Smooth muscle cell (in vitro differentiated cells): ENCODE results near the gene COL26A1. TPM values are rescaled to one million over a fixed set of nuclear protein-coding genes. Genes with fewer than 3 reads are reported as not detected.

Source experiments
- DNase-seq: peaks from one replicate; lab custom pipeline; 2025; ENCODE audit not compliant: unreplicated experiment; lab: John Stamatoyannopoulos, UW
- H2AFZ ChIP-seq: fragments of 200-600 bp; sonication (generic); 2 replicates; pipeline ENCODE4 v1.6.0; 2016; ENCODE audit warnings: antibody characterized with exemption, low read depth, mild to moderate bottlenecking
- H3F3A ChIP-seq: fragments of 200-600 bp; sonication (generic); 2 replicates; pipeline ENCODE4 v1.6.0; 2017; ENCODE audit warnings: antibody characterized with exemption, low read depth
- H3K27ac ChIP-seq: fragments of 200-600 bp; sonication (generic); 2 replicates; pipeline ENCODE4 v1.5.1; 2016; ENCODE audit warnings: low read depth, mild to moderate bottlenecking
- H3K27me3 ChIP-seq: fragments of 200-600 bp; sonication (generic); 2 replicates; pipeline ENCODE4 v1.6.1; 2016; ENCODE audit warnings: low read depth, mild to moderate bottlenecking
- H3K36me3 ChIP-seq: fragments of 200-600 bp; sonication (generic); 2 replicates; pipeline ENCODE4 v1.5.1; 2016; ENCODE audit warnings: low read depth
- H3K4me1 ChIP-seq: fragments of 200-600 bp; sonication (generic); 2 replicates; pipeline ENCODE4 v1.5.1; 2016; ENCODE audit warnings: low read depth
- H3K4me2 ChIP-seq: fragments of 200-600 bp; sonication (generic); 2 replicates; pipeline ENCODE4 v1.6.0; 2016; ENCODE audit warnings: mild to moderate bottlenecking
- H3K4me3 ChIP-seq: fragments of 200-600 bp; sonication (generic); 2 replicates; pipeline ENCODE4 v1.5.1; 2016; ENCODE audit warnings: mild to moderate bottlenecking
- H3K79me2 ChIP-seq: fragments of 200-600 bp; sonication (generic); 2 replicates; pipeline ENCODE4 v1.6.0; 2016; ENCODE audit warnings: low read depth, mild to moderate bottlenecking
- H3K9ac ChIP-seq: fragments of 200-600 bp; sonication (generic); 2 replicates; pipeline ENCODE4 v1.6.0; 2016; ENCODE audit warnings: low read depth
- H3K9me3 ChIP-seq: fragments of 200-600 bp; sonication (generic); replicated peaks from 2 replicates; pipeline ENCODE4 v1.5.1; 2016; ENCODE audit warnings: low read depth
- H4K20me1 ChIP-seq: fragments of 200-600 bp; sonication (generic); 2 replicates; pipeline ENCODE4 v1.6.0; 2016; ENCODE audit warnings: low read depth
- WGBS: methylation state at CpG from one replicate; pipeline ENCODE4 v1.1.7; 2016; ENCODE audit warnings: low lambda C conversion rate; 5-methylcytosine and 5-hydroxymethylcytosine counted together
- polyA plus RNA-seq: library from polyadenylated mRNA; unstranded; fragments of >200 nt; fragmentation: Nextera tagmentation; extraction: Ambion mirVana; gene quantifications from 2 replicates; pipeline ENCODE4 v1.2.1, GENCODE V29; 2016
- total RNA-seq: library from RNA; depleted of rRNA; stranded (reverse); fragments of >200 nt; gene quantifications from 2 replicates; pipeline ENCODE4 v1.2.3, GENCODE V29; 2014
- TF ChIP-seq, protein P1 (sequence below): fragments of 200-600 bp; sonication (generic); IDR thresholded peaks from 2 replicates; pipeline ENCODE4 v1.5.1; 2017; ENCODE audit warnings: borderline replicate concordance, mild to moderate bottlenecking, antibody characterized with exemption; ENCODE audit not compliant: insufficient read depth, poor library complexity, severe bottlenecking

Gene COL26A1
- total and polyA plus RNA-seq, 2 experiments from 2014 or later, result 4.9 to 13.2 TPM

GRCh38 chr7:101539784-101540183 lies 177.1 kb downstream of the COL26A1 start:
- Histone ChIP-seq H3K4me2 (no peak overlapping the region), H3K9ac (no peak overlapping the region), H3K4me1 (no peaks in the 10 kb centered on the region), H3K79me2 (no peaks in the 10 kb centered on the region), H3K27ac (no peak overlapping the region), H3K36me3 (no peaks in the 10 kb centered on the region), H3F3A (no peaks in the 10 kb centered on the region), H3K9me3 (no peaks in the 10 kb centered on the region), H3K27me3 (no peaks in the 10 kb centered on the region), H2AFZ (no peak overlapping the region), H3K4me3 (no peak overlapping the region), H4K20me1 (no peaks in the 10 kb centered on the region)
- 96% methylated on average over 13 of the region's 13 CpGs for WGBS
- no peak for DNase-seq
- TF ChIP-seq, protein P1, sequence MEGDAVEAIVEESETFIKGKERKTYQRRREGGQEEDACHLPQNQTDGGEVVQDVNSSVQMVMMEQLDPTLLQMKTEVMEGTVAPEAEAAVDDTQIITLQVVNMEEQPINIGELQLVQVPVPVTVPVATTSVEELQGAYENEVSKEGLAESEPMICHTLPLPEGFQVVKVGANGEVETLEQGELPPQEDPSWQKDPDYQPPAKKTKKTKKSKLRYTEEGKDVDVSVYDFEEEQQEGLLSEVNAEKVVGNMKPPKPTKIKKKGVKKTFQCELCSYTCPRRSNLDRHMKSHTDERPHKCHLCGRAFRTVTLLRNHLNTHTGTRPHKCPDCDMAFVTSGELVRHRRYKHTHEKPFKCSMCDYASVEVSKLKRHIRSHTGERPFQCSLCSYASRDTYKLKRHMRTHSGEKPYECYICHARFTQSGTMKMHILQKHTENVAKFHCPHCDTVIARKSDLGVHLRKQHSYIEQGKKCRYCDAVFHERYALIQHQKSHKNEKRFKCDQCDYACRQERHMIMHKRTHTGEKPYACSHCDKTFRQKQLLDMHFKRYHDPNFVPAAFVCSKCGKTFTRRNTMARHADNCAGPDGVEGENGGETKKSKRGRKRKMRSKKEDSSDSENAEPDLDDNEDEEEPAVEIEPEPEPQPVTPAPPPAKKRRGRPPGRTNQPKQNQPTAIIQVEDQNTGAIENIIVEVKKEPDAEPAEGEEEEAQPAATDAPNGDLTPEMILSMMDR, result no peak

- Histone ChIP-seq H3K4me1 (no peaks in the 10 kb centered on the region), H3K9me3 (no peaks in the 10 kb centered on the region), H3K79me2 (no peaks in the 10 kb centered on the region), H3K27ac (no peak overlapping the region), H3F3A (no peaks in the 10 kb centered on the region), H3K27me3 (no peaks in the 10 kb centered on the region), H3K36me3 (no peaks in the 10 kb centered on the region), H3K4me3 (no peak overlapping the region), H3K9ac (no peak overlapping the region), H2AFZ (no peak overlapping the region), H3K4me2 (peak overlapping the region; percentile 62), H4K20me1 (no peaks in the 10 kb centered on the region)
- WGBS, result 38% methylated on average over 14 of the region's 16 CpGs
- DNase-seq, result peak; percentile 39
- TF ChIP-seq, protein P1, result peak; percentile 98
Observed at GRCh38 chr7:101542527-101543241, 180.0 kb downstream of the COL26A1 start.

DNA sequence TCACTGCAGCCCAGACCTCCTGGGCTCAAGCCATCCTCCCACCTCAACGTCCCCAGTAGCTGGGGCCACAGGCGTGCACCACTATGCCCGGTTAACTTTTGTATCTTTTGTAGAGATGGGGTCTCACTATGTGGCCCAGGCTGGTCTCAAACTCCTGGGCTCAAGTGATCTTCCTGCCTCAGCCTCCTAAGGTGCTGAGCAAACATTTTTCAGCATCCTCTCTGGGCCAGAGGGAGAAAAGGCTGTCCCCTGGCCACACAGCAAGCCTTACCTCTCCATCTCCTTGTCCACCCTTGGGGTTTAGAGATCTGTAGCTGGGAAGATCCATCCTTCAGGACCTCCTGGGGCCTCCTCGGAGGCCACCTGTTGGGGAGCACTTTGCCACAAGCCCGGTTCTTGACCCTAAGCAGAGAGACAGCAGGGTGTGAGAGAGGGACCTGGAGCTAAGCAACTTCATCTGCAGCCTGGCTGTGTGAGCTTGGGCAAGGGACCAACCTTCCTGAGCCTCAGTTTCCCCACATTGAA lies 180.6 kb downstream of the COL26A1 start:
- 62% methylated on average over 5 of the region's 5 CpGs for WGBS
- no peaks in the 10 kb centered on the region for H3K27me3 ChIP-seq
- H4K20me1 ChIP-seq, result no peaks in the 10 kb centered on the region
- no peaks in the 10 kb centered on the region for H3K9me3 ChIP-seq
- no peak overlapping the region for H3K9ac ChIP-seq
- no peak overlapping the region for H2AFZ ChIP-seq
- no peaks in the 10 kb centered on the region for H3K36me3 ChIP-seq
- peak overlapping the region; percentile 62 for H3K4me2 ChIP-seq
- H3F3A ChIP-seq, result no peaks in the 10 kb centered on the region
- no peaks in the 10 kb centered on the region for H3K79me2 ChIP-seq
- H3K4me1 ChIP-seq, result no peaks in the 10 kb centered on the region
- TF ChIP-seq, protein P1, result no peak
- H3K4me3 ChIP-seq, result no peak overlapping the region
- DNase-seq, result no peak
- H3K27ac ChIP-seq, result no peak overlapping the region

DNA sequence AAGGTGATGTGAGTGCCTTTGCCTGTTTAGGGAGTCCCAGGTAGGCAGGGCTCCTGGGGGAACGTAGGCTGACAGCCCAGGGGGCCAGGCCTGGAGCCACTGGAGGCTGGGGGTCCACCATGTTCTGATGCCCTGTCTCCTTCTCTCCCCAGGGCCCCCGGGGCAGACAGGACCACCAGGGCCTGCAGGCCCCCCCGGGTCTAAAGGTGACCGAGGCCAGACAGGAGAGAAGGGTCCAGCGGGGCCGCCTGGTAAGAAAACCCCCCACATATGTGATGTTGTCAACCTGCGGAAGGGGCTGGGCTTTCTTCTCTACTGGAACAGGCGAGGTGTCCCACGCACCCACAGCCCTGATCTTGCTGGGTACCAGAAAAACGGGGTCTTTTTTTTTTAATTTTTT lies 181.2 kb downstream of the COL26A1 start:
- Histone ChIP-seq H3K27me3 (no peaks in the 10 kb centered on the region), H3K4me3 (no peak overlapping the region), H3K79me2 (no peaks in the 10 kb centered on the region), H3K36me3 (no peaks in the 10 kb centered on the region), H3F3A (no peaks in the 10 kb centered on the region), H3K4me2 (no peak overlapping the region), H3K9ac (no peak overlapping the region), H4K20me1 (no peaks in the 10 kb centered on the region), H3K27ac (no peak overlapping the region), H3K9me3 (no peaks in the 10 kb centered on the region), H2AFZ (no peak overlapping the region), H3K4me1 (no peaks in the 10 kb centered on the region)
- WGBS, result 95% methylated on average over 9 of the region's 10 CpGs
- TF ChIP-seq, protein P1, result no peak
- no peak for DNase-seq
